ENCODE measurements around the gene CASZ1.

CASZ1 gene

DNA sequence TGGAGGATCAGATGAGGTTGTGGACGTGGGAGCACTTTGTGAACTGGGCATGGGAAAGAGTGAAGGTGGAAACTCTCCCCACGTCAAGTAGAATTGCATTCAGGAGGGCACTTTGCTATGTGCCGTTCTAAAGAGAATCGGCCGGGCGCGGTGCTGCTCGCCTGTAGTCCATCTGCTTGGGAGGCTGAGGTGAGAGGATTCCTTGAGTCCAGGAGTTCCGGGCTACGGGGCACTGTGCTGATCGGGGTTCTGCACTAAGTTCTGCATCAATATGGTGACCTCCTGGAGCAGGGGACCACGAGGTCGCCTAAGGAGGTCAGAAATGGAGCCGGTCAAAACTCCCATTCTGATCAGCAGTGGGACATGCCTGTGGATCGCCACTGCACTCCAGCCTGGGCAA is 179.8 kb downstream of the CASZ1 start:
- DNase-seq = no peak

GRCh38 chr1:10615932-10616671 is 180.3 kb downstream of the CASZ1 start:
- DNase-seq = no peak

DNA sequence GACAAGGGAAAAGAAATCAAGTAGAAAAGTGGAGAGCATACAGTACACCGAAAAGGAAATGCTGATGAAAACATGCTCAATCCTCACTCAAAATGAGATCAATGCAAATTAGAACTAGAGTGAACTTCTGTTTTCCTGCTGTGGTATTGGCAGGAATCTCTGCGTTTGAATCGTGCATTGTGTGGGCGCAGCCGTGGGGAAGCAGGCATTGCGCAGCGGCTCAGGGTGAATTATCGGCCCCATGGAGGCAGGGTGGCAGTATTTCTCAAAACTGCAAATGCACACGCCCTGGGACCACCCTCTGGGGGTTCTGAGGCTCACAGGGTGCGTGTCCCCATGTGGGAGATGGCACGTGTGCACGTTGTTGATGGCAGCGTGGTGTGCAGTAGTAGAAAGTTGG is 181.1 kb downstream of the CASZ1 start:
- no peak for DNase-seq

DNA sequence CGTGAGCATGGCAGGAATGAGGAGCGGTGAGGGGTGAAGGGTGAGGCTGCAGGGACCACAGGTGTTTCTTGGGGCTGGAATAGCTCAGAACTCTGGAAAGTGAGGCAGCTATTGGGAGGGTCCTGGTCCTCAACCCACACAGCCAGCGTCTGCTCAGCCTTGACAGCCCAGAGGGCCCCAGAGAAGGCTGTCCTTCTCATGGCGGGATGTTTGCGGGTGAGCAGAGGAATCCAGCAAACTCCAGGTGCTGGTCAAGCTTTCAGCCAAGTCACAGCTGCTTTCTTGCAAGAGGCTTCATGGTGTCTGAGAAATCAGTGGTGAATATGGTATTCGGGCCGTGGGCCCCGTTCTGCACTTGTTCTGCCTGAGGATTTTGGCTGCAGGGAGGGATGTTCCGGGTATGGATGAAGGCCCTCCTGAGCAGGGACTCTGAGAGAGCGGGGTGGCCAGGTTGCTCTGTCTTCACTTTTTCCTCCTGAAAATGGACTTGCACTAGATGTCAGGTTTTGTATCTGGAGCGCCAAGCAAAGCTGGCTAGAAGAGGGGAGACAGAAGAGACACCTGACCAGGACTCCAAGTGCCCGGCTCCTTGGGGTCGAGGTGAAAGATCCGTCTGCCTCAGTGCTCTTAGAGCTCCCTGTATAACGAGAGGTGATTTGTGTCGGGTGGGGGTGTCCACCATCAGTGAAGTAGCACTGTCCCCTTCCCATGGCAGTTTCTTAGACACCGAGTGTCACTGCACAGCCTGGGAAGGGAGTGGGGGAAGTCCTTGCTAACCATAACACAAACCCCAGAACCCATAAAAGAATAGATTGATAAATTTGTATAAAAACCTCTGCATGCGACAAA is 181.8 kb downstream of the CASZ1 start:
- no peak for DNase-seq

DNA sequence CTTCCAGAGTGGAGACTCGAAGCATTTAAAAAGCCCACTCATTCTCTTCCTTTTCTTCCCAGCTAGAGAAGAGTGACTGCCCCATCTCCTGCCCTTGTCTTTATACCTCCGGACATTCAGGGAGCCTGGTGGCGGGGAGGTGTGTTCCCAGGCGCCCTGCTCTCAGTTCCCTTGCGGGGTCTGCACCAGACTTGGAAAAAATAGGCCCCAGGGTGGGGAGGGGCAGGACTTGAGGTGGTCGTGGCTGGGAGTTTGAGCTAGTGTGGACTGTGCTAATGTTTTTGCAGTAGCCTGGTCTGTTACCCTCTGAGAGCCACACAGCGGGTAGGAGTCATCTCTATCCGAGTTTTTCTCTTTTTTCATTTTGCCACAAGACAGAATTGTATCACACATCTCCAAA is 182.6 kb downstream of the CASZ1 start:
- DNase-seq = no peak

GRCh38 chr1:10613340-10613739 is 183.1 kb downstream of the CASZ1 start:
- DNase-seq = no peak

GRCh38 chr1:10612436-10613160 is 183.8 kb downstream of the CASZ1 start:
- no peak for DNase-seq

GRCh38 chr1:10610901-10611600 is 185.4 kb downstream of the CASZ1 start:
- no peak for DNase-seq

DNA sequence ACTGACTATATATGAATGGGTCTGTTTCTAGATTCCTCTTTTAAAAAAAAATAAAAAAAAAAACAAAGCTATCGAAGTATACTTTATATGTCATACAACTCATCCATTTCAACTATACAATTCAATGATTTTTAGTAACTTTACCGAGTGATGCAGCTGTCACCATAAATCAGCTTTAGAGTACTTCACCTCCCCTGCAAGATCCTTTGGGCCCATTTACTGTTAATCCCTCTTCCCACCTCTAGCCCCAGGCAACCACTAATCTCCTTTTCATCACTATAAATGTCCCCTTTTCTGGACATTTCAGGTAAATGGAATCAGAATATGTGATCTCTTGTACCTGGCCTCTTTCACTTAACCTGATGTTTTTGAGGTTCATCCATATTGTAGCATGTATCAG is 187.8 kb downstream of the CASZ1 start:
- no peak for DNase-seq

- no peak for DNase-seq
Measured at GRCh38 chr1:10607228-10607627, 189.2 kb downstream of the CASZ1 start.

DNA sequence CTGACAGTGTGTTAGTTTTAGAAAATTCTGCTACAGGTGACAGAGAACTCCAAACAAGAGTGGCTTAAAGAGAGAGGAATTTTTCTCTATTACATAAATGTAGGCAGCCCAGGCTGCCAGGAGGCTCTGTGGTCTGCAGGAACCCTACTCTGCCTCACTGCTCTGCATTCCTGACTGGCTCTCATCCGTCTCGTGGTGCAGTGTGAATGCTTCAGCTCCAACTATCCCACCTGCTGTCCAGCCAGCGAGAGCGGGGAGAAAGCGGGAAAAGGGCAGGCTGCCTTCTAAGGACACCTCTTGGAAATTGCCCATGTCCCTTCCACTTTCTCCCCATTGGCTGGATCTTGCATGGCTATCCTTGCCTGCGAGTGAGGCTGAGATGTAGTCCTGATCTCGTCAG is 190.4 kb downstream of the CASZ1 start:
- no peak for DNase-seq

DNA sequence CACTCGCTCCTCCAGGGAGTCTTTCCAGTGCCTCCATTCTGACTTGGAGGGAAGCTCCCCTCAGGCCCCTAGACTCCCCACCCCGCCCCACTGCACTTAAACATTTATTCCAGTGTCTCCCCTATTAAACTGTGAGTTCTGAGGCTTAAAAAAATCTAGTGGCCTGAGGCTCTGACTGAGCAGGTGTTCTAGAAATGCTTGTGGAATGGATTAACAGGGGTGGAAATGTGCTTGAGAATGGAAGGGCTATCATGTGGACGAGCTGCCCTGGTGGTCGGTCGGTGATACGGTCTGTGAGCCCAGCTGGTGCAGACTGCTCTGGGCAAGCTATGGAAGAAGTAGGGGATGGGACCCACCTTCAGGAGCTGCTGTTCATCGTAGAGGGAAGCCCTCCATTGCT is 191.5 kb downstream of the CASZ1 start:
- DNase-seq = no peak

DNA sequence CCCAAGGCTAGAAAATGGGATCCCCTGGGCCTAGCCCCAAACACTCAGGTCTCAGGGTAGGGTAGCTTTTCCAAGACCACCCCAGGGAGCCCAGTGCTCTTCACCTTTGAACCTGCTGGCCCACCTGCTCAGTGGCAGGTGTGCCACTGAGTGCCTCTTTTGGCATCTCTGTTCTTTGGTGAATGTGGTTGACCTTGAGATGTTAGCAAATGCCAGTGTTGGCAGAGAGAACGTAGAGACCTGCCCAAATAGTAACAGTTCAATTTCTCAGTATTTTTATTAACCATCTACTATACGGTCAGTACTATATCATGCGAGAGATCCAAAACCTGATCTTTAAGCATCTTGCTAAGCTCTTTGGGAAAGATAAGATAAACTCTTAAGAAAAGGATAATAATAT is 193.5 kb downstream of the CASZ1 start:
- no peak for DNase-seq

DNA sequence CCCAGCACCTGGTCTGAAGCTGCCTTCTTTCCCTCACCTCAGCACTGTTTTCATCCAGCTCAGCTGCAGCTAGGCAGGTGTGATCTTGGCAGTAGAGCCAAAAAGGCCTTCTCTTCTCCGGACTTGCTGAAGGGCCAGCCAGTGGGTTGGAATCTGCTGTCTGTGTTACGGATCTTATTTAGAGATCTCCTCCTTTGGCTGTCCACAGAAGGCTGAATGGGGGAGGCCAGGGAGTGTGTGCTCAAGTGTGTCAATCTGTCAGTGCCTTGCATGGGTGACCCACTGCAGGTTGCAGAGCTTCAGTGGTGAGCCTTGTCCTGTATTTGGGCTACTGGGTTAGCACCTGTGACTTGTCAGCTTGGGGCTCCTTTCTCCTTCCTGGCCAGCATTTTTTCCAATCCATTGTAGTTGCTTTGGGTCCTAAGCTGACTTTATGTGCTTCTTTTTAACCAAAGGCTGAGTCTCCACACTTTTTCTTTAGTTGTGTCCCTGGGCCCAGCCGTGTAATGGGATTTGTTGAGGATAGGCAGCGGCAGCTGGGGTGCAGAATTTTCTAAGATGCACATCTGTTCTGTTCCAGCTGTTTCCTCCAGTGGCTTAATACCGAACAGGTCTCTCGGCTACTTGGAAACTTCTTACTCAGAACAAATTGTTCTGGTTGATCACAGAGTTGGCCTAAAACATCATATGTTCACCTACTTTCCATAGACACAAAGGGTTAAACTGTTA is 194.9 kb downstream of the CASZ1 start:
- no peak for DNase-seq

GRCh38 chr1:10599194-10599861 is 197.1 kb downstream of the CASZ1 start:
- no peak for DNase-seq

DNA sequence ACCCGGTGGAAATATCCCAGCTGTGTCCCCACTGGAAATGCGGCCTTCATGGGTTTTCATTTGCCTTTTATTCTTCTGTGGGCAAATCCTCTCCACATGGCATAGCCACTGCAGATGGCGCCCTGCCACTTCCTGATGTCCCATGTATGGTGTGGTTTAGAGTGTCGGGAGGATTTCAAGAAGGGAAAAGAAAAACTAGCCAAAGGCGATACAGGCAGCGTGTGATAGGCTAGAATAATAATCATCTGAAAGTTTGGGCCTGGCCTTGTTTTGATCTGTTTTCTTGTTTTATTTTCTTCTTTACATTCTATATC is 198.1 kb downstream of the CASZ1 start:
- no peak for DNase-seq

DNA sequence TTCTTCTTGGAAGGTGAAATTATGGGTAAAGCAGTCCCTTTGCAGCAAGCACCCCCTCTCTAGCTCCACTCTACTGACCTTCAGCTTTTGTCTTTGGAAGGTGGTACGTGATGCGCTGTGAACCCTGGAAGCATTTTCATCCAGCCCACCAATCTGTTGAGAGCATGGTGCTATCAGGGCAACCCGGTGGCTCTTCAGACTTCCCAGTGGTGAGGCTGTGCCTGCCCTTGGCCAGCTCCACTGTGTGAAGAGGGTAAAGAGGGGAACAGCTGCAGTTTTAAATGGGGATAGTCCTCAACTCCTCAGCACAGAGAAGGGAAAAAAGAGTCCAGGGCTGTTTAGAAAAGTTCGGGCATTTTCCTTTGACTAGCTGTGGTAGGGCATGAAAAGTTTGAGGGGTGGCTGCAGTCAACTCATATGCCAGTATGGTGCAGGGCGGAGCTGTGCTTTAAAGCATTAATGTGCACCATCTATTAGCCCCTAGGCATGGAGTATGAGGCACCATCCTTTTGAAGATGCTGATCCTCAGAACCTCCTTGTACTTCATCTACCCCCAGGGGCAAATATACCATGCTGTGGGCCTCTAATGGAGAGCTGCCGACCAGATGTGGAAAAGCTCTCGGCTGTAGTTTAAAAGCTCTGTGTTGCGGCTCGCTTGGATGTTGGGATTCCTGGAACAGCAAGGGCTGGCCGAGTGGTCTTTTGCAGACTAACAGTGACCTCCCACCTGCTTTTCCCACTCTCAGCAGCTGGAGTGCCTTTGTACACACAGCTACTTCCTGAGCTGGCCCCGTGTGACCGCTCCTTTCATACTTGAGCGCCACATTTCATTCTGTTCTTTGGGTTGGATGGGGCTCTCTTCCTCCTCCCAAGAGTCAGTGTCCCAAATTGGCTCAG is 198.7 kb downstream of the CASZ1 start:
- DNase-seq = no peak

DNA sequence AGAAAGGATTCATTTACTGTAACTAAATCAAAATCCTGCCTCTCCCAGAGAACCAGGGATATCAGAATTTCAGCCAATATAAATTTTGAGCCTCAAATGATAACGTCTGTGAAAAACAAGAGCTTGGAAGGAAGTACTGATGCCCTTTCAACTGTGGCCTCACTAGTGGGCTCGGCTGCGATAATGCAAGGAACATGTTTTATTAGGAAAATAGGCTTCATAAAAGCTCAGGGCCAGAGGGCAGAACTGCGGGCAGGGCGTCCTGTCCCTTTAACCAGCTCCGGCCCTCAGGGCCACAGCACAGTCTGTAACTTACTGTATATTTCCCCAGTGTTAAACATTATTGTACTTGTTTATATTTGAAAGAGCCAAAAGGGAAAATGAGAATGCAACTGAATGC is 199.7 kb downstream of the CASZ1 start:
- no peak for DNase-seq

- DNase-seq = no peak
Measured at GRCh38 chr1:10594595-10595223, 201.7 kb downstream of the CASZ1 start.

DNA sequence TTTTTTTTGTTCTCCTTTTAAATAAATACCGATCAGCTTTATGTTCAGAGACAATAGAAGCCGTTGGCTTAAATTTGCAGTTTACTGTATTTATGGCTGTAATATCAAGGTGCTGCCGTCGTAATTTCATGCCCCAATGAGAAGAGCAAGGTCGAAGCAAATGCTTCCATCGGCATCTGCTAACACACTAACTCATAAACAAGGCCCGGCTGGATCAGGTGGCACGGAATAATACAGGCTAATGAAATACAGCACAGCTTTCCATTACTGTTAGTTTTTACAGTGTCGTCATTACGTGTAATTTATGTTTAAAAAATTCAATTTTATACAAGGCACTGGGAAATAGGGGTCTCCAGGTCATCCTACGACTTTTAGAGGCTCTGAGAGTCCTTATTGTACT is 202.7 kb downstream of the CASZ1 start:
- no peak for DNase-seq

Measured in hematopoietic multipotent progenitor cell treated with erythropoietin and hydrocortisone succinate and interleukin-3 and kit ligand, for 8 days (in vitro differentiated cells).